Skin epidermis (tissue), 12 donors: ENCODE results near the gene RFNG.

ENCODE experiments used
- H3K27ac ChIP-seq, 21 experiments: fragments of 200-600 bp; sonication (generic) in 11 of 21; one replicate each; pipeline ENCODE4 v1.5.0; 2020; ENCODE audit warnings: mild to moderate bottlenecking in 3 of 21, inconsistent platforms in 2 of 21, moderate library complexity in 2 of 21
- H3K4me3 ChIP-seq, 7 experiments: fragments of 200-600 bp; sonication (generic) in 2 of 7; one replicate each; pipeline ENCODE4 v1.5.0; 2020; ENCODE audit warnings: inconsistent platforms in 2 of 7, mild to moderate bottlenecking in 2 of 7, moderate library complexity in 1 of 7

Gene RFNG

DNA sequence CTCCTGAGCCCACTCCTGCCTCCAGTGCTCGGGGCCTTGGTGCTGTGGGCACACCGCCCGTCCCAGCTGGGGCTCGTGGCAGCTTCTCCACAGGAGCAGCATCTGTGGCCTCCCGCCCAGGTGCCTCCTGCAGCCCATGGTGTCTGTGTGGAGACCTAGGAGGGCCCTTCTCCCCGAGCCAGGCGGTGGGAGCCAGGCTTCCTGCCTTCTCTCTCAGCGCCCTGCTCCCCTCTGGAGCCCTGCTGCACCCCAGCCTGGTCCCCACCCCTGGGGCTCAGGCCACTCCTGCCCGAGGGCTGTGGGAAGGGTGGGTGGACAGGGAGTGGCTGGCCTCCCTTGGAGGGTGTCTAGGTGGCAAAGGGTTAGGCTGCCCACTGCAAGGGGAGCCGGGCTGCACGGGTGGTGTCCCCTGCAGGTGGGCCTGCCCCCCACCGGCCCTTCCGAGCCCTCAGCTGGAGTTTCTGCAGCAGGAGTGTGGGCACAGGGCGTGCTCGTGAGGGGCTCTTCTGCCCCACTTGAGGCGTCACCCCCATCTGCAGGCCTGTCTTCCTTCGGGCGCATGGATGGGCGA is 39.9 kb downstream of the RFNG start:
- peak overlapping the region in 2 of 21 experiments; percentile 54 to 65 for H3K27ac ChIP-seq
- H3K4me3 ChIP-seq, result no peak overlapping the region

GRCh38 chr17:82010575-82011525 is 40.8 kb downstream of the RFNG start:
- Histone ChIP-seq H3K27ac (no peak overlapping the region), H3K4me3 (no peak overlapping the region)

DNA sequence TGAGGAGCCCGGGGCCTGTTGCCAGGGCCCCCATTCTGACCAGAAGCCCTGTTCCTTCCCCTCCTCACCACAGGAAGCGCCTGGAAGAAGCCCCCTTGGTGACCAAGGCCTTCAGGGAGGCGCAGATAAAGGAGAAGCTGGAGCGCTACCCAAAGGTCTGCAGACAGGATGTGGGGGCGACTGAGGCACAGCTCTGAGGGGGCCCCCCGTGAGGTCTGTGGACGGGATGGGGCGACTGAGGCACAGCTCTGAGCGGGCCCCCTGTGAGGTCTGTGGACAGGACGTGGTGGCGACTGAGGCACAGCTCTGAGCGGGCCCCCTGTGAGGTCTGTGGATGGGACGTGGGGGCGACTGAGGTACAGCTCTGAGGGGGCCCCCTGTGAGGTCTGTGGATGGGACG is 42.2 kb downstream of the RFNG start:
- Histone ChIP-seq H3K27ac (no peak overlapping the region), H3K4me3 (no peak overlapping the region)

- no peak overlapping the region for H3K27ac ChIP-seq
- H3K4me3 ChIP-seq, result no peak overlapping the region
Observed at GRCh38 chr17:82008941-82009405, 42.6 kb downstream of the RFNG start.

GRCh38 chr17:82008258-82008940 is 43.2 kb downstream of the RFNG start:
- H3K27ac ChIP-seq, result no peak overlapping the region
- no peak overlapping the region for H3K4me3 ChIP-seq

DNA sequence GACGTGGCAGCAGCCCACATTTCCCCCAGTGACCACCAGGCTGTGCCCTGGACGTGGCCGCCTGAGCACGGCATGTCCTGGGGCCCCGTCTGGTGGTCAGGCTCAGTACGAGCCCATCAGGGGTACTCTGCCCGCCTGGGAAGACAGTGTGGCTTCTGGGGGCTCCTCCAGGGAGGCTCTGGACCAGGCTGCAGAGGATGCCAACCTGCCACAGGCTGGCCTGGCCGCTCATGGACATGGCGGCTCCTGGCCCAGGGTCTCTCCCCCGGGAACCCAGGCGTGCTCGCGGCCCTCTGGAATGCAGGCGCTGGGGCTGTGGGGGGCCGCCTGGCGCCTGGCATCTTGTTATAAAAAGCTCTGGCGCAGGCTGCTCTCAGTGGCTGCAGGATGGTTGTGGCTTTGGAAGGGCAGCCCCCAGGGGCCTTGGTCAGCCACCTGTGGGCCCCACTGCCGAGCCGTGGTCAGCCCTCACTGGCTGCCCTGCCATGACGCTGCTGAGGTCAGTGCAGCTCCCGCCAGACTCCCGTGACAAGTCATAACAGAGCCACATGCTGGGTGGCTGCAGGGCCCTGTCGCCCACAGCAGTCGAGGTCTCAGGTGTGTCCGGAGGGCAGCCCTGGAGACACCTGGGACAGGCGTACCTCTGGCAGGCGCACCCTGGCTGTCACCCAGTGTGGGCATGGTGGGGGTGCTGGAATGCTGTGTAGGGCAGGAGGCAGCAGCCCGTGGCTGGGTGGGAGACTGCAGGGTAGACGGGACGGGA is 43.9 kb downstream of the RFNG start:
- Histone ChIP-seq H3K27ac (no peak overlapping the region), H3K4me3 (no peak overlapping the region)

GRCh38 chr17:82007228-82007494 is 44.5 kb downstream of the RFNG start:
- Histone ChIP-seq H3K27ac (no peak overlapping the region), H3K4me3 (no peak overlapping the region)

DNA sequence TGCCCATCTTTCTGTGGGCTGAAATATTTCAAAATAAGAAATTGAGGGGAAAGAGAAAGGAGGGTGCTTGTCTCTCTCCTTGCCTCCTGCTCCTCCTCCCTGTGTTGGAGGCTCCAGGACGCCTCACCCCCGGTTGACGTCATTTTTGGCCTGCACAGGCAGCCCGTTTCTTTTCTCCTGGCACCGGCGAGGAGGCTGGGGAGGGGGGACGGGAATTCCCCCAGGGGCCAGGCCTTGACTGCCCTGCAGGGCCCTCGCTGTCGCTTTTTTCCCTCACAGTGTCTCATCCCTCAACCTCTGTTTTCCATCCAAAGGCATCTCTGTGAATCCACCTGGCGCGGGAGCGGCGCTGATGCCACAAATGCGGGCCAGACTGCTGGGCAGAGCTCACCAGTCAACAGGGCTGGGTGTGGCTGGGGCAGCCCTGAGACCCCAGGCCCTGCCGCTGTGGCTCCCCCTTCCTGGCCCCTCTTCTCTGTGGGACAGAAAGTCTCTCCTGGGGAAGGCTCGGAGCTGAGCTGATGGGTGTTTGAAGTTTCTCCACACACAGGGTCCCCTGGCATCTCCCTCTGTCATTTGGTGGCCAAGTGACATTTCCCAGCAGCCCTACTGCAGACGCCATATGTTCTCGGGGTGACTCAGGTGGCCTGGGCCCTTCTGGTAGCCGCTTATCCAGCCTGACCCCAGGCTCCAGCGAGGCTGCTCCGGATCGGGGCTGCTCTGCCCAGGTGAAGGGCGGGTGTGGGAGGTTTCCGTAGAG is 45.0 kb downstream of the RFNG start:
- Histone ChIP-seq H3K27ac (no peak overlapping the region), H3K4me3 (no peak overlapping the region)

GRCh38 chr17:82005701-82006348 is 45.8 kb downstream of the RFNG start:
- Histone ChIP-seq H3K4me3 (no peak overlapping the region), H3K27ac (no peak overlapping the region)

DNA sequence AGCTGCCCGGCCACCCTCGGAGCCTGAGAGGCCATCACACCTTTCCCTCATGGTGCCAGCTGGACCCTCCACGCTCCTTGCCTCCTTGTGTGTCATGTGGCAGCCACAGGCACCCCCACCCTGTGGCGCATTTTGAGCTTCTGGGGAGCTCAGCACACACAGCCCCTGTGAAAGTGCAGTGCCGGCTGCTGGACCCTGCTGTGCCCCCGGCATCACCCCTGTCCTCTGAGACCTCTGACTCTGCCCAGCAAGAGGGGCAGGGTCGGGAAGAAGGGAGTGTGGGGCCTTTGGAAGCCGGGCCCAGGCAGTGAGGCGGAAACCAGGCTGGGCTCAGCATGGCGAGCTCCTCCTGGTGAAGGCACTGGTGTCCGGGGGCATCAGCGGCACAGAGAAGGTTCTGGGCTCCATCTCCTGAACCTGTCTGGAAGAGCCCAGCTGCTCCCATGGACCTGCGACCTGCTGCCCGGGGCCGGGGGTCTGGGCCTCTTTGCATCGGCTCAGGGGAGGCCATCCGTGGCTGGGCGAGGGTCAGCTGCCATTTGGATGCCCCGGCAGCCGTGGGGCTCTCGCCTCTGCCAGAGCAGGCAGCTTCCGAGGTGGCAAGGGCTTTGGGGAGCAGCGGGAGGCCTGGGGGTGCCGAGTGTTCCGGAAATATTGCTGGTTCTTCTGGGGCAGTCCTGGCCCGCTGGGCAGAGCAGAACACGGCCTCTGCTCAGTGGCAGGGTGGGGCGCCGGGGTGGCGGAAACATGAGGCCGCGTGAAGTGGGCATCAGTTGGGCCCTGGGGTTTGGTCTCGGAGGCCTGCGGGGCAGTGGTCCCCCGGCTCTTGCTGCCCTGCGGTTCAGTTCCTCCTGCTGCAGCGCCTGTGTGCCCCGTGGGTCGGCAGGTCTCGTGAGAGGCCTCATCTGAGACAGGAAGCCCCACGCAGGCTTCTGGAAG is 46.8 kb downstream of the RFNG start:
- H3K27ac ChIP-seq, result peak overlapping the region in 8 of 21 experiments; percentile 6 to 71 (median 45)
- H3K4me3 ChIP-seq, result no peak overlapping the region

GRCh38 chr17:82003411-82004381 is 47.9 kb downstream of the RFNG start:
- no peak overlapping the region for H3K4me3 ChIP-seq

GRCh38 chr17:82001571-82002056 is 50.0 kb downstream of the RFNG start:
- no peak overlapping the region for H3K4me3 ChIP-seq
- H3K27ac ChIP-seq, result no peak overlapping the region

More at GRCh38 chr17:82003411-82004381, 47.9 kb downstream of the RFNG start:
- H3K27ac ChIP-seq, result peak overlapping the region in 14 of 21 experiments; percentile 6 to 71 (median 40)

- Histone ChIP-seq H3K4me3 (no peak overlapping the region), H3K27ac (no peak overlapping the region)
Observed at GRCh38 chr17:82000803-82001570, 50.6 kb downstream of the RFNG start.

DNA sequence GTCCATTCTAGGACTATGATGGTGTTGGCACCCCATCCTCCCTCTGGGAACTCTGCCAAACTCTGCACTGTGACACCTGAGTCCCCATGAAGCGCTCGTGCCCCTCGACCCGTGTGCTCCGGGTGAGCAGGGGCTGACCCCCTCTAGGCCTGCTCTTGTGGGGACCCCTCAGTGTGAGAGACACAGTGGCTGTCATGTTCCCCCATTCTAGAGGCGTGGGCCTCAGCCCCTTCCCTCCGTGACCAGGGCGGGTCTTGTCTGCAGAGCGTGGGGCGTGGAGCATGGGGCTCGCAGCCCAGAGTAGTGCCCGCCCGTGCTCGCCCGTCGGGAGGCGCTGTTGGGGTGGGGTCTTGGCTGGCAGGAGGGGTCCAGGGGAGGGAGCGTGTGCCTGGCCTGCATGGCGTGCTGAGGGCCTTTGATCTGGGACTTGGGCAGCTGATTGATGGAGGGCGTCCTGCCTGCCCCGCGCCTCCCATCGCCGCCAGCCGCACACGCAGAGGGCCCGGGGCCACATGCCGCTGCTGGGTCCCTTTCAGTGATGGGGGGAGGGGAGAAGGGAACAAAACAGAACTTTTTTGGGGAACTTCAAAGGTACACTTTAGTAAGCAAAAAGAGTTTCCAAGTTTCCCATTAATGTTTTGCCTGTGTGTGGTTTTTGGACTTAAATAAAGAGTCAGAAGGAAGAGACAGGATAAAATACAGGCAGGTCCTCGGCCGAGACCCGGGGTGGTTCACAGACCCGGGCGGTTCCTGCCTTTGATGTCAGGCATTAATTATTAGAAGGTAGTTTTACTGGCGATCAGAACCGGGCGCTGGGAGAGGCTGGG is 51.4 kb downstream of the RFNG start:
- H3K27ac ChIP-seq, result no peak overlapping the region
- H3K4me3 ChIP-seq, result no peak overlapping the region

DNA sequence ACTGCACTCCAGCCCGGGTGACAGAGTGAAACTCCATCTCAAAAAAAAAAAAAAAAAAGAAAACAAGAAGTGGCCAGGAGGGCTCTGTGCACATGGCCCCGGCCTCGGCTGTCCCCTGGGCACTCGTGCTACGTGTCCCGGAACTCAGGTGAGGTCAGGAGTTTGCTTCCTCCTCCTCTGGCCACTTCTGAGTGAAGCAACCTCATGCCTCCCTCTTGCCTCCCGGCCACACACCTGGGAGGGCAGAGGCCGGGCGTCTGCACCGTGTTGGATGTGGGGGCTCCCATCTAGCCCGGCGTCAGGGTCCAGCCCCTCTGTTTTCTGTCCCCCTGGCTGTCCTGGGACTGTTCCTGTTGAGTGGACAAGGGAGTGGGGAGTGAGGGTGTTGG is 52.0 kb downstream of the RFNG start:
- Histone ChIP-seq H3K27ac (no peak overlapping the region), H3K4me3 (no peak overlapping the region)
